Ishikawa (cell line): Measurements from ENCODE around the gene TUBB1.

Experiments
- CEBPB ChIP-seq: IDR thresholded peaks from 2 replicates; pipeline ENCODE4 v1.6.1; 2012
- CREB1 ChIP-seq: IDR thresholded peaks from 2 replicates; pipeline ENCODE4 v1.6.1; 2012; ENCODE audit warnings: low read depth
- EGR1 ChIP-seq: IDR thresholded peaks from 2 replicates; pipeline ENCODE4 v1.6.1; 2012
- EP300 ChIP-seq: IDR thresholded peaks from 2 replicates; pipeline ENCODE4 v1.6.1; 2012; ENCODE audit warnings: borderline replicate concordance
- NFIC ChIP-seq: IDR thresholded peaks from 2 replicates; pipeline ENCODE4 v1.6.1; 2012
- RAD21 ChIP-seq: IDR thresholded peaks from 2 replicates; pipeline ENCODE4 v1.6.1; 2012; ENCODE audit warnings: low read depth
- TAF1 ChIP-seq: IDR thresholded peaks from 2 replicates; pipeline ENCODE4 v1.6.1; 2012; ENCODE audit warnings: low read depth, mild to moderate bottlenecking
- TEAD4 ChIP-seq: IDR thresholded peaks from 2 replicates; pipeline ENCODE4 v1.6.1; 2012
- TF ChIP-seq, protein P1 (sequence below): IDR thresholded peaks from 2 replicates; pipeline ENCODE4 v1.6.1; 2012
- TF ChIP-seq, protein P2 (sequence below): IDR thresholded peaks from 2 replicates; pipeline ENCODE4 v1.6.1; 2012
- TF ChIP-seq, protein P3 (sequence below): IDR thresholded peaks from 2 replicates; pipeline ENCODE4 v1.6.1; 2012; ENCODE audit warnings: low read depth, mild to moderate bottlenecking

DNA sequence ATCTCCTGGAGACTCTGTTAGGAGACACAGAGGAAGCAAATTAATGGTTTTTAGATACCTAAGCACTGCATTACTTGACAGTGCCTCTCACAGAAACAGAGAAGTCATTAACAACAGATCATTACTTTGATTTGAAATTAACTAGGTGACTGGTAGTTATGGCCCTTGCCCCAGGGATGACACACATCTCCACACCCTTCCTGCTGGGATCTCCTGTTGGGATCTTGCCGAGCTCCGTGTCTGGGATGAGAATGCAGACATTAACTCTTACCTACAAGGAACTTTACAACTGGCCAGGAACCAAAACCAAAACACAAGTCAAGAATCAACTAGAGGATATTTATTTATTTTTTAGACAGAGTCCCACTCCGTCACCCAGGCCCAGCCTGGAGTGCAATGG, 25.6 kb downstream of the TUBB1 start:
- TF ChIP-seq CEBPB (no peak), EP300 (no peak), TAF1 (no peak), TEAD4 (no peak), CREB1 (no peak), RAD21 (no peak), EGR1 (no peak), NFIC (no peak)
- TF ChIP-seq, protein P1, sequence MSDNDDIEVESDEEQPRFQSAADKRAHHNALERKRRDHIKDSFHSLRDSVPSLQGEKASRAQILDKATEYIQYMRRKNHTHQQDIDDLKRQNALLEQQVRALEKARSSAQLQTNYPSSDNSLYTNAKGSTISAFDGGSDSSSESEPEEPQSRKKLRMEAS: no peak
- TF ChIP-seq, protein P2, sequence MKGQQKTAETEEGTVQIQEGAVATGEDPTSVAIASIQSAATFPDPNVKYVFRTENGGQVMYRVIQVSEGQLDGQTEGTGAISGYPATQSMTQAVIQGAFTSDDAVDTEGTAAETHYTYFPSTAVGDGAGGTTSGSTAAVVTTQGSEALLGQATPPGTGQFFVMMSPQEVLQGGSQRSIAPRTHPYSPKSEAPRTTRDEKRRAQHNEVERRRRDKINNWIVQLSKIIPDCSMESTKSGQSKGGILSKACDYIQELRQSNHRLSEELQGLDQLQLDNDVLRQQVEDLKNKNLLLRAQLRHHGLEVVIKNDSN: no peak
- TF ChIP-seq, protein P3, sequence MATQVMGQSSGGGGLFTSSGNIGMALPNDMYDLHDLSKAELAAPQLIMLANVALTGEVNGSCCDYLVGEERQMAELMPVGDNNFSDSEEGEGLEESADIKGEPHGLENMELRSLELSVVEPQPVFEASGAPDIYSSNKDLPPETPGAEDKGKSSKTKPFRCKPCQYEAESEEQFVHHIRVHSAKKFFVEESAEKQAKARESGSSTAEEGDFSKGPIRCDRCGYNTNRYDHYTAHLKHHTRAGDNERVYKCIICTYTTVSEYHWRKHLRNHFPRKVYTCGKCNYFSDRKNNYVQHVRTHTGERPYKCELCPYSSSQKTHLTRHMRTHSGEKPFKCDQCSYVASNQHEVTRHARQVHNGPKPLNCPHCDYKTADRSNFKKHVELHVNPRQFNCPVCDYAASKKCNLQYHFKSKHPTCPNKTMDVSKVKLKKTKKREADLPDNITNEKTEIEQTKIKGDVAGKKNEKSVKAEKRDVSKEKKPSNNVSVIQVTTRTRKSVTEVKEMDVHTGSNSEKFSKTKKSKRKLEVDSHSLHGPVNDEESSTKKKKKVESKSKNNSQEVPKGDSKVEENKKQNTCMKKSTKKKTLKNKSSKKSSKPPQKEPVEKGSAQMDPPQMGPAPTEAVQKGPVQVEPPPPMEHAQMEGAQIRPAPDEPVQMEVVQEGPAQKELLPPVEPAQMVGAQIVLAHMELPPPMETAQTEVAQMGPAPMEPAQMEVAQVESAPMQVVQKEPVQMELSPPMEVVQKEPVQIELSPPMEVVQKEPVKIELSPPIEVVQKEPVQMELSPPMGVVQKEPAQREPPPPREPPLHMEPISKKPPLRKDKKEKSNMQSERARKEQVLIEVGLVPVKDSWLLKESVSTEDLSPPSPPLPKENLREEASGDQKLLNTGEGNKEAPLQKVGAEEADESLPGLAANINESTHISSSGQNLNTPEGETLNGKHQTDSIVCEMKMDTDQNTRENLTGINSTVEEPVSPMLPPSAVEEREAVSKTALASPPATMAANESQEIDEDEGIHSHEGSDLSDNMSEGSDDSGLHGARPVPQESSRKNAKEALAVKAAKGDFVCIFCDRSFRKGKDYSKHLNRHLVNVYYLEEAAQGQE: no peak
